GM18517 (cell line): ENCODE measurements around the gene CCR2.
"Not testable (repeated sequence)": the region's sequence is repeated elsewhere in the genome, so short reads cannot be mapped to it uniquely, and the experiment has no call there.

Source experiments
- ATAC-seq: cut with Tn5 transposase; IDR thresholded peaks from one replicate; pipeline ENCODE4 v1.9.1; 2021; ENCODE audit warnings: mild to moderate bottlenecking, moderate library complexity; ENCODE audit not compliant: unreplicated experiment

Gene CCR2

DNA sequence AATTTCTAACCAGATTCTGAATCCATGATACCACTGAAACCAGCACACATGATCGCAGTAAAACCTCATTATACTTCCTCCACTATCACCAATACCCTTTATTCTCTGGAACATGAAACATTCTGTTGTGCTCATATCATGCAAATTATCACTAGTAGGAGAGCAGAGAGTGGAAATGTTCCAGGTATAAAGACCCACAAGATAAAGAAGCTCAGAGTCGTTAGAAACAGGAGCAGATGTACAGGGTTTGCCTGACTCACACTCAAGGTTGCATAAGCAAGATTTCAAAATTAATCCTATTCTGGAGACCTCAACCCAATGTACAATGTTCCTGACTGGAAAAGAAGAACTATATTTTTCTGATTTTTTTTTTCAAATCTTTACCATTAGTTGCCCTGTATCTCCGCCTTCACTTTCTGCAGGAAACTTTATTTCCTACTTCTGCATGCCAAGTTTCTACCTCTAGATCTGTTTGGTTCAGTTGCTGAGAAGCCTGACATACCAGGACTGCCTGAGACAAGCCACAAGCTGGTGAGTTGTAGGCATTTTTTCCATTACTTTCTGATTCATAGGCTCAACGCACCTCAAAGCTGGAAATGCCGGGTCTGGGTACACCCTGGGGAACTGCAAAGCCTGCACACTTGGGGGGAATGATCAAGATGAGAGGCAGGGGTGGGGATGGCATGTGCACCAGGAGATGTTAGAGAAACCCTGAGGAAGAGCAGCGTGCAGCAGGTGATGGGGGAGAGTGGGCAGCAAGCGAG, at the start of gene CCR2:
Gene CCR2, plus strand, starts transcription at position 465 of the 764 bp plus-strand sequence. CDS start 3,417 bp downstream, outside the sequence.
- no peak for ATAC-seq

DNA sequence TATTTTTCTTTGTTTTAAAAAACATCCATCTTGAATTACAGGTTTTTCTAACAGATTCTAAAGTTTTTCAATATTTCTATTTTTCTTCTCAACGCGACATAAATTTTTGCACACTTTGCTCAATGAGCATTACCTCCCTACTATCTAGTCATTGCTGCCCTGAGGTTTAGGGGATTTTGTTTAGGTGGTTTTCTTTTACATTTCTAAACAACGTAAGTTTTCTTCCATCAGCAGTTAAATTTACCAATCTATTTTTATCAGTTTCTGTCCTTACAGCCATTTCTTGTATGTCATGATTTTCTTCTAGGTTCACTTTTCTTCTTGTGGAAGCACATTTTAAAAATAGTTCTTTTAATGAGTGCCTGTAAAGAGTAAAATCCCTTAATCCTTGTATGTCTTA, 49.2 kb upstream of the CCR2 start:
- no peak for ATAC-seq

DNA sequence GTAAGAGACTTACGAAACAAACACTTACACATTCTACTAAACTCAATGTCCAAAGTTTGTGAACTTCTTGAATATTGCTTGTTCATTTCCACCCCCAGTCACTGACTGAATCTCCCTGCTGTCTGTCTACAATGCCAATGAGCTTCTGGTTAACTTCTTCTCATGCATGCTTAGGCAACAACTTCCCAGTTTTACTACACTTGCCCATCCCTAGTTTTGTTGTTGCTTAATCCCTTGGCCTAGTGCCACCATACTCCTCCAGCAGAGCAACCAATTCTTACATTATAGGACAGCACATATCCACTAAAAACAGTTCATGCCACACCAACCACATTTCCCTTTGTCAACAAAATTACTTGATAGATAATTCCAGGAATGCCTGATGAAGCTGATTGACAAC, 40.9 kb upstream of the CCR2 start:
- no peak for ATAC-seq

DNA sequence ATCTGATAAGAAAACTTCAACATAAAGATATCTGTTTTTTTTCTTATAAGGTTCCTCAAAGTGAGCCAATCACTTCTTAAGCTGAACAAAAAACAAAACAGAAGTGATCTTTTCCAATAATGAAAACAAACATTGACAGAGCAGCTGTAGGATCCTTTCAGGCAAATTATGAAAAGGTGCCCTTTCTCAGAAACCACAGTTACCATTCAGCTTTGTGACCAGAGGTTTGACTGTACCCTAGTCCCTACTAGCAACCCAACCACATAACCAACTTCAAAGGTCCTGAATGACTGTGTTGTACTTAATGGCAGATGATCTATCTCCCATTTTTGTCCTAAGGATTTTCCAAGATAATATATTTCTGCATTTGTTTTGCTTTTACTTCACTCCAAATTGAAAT, 39.4 kb upstream of the CCR2 start:
- no peak for ATAC-seq

DNA sequence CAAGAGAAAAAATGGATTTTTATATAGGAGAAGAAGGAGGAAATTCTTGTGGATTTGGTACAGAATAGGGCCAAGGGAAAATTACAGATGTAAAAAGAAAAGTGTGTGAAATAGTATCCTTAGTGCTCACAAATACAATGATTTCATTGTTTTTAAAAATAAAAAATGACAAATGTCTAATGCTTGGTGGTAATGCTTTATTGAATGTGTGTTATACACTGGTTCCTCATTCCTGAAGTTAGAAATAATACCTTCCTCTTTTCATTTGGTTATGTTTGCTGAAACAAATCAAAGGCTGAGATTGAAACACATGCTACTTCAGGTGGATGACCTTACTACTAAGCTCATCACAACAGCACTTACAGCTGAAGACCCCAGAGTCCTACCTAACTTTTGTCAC, 37.7 kb upstream of the CCR2 start:
- no peak for ATAC-seq

DNA sequence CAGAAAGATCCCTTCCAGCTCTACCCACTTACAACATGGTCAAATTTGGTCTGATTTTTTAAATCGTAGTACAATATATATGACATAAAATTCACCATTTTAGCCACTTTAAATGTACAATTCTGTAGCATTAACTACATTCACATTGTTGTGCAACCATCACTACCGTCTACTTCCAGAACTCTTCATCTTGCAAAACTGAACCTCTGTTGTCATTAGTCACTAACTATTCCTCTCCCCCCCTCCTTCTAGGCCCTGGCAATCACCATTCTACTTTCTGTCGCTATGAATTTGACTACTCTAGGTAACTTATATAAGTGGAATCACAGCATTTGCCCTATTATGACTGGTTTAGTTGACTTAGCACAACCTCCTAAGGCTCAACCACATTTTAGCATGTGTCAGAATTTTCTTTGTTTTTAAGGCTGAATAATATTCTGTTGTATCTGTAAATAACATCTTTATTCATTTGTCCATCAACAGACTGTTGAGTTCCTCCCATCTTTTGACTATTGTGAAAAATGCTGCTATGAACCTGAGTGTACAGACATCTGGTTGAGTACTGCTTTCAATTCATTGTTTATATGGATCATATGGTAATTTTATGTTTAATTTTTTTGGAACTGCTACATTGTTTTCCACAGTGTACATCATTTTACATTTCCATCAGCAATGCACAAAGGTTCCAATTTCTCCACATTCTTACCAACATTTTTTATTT, 35.5 kb upstream of the CCR2 start:
- no peak for ATAC-seq

DNA sequence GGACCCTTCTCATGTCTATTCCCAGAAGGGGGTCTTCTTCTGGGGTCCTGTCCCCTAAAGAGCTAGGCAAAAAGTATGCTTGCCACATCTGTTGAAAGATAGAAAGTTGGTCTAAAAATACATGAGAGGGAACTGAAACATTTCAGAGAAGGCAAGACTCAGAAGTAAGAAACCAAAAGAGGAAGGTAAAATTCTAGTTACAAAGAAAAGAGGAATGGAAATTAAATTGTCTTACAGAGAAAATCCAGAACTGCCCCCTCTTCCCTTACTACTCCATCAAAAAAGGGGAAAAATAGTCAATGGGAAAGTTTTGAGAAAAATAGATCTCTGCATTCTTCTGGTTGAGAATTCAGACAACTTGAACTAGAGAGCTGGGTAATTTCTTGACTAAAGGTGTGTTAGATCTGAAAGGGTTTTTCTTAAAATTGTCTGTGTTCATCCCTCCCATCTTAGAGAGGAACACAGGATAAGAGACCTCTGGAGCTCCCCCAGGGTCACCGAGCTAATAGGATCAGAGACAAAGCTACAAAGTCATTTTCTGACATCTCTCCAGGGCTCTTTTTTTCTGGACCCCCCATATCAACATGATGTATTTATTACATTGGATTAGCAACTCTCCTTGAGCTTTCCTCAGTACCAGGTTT, 32.3 kb upstream of the CCR2 start:
- no peak for ATAC-seq

DNA sequence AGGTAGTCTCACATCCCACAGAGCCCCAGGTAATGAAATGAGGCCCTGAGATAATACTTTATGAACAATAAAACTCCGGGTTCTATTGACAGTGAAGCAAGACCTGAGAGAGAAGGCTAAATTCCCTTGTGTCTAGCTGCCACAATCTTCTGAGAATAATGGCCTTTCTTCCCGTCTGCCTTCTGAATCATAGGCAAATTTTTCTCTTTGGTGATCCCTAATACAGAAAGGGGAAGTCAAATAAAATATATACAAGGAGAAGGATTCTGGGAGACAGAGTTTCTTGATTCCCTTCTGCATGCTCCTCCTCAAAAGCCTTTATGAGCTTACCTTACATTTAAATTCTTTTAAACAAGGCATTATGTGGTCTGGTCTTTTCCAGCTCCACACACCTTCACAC, 29.9 kb upstream of the CCR2 start:
- no peak for ATAC-seq

DNA sequence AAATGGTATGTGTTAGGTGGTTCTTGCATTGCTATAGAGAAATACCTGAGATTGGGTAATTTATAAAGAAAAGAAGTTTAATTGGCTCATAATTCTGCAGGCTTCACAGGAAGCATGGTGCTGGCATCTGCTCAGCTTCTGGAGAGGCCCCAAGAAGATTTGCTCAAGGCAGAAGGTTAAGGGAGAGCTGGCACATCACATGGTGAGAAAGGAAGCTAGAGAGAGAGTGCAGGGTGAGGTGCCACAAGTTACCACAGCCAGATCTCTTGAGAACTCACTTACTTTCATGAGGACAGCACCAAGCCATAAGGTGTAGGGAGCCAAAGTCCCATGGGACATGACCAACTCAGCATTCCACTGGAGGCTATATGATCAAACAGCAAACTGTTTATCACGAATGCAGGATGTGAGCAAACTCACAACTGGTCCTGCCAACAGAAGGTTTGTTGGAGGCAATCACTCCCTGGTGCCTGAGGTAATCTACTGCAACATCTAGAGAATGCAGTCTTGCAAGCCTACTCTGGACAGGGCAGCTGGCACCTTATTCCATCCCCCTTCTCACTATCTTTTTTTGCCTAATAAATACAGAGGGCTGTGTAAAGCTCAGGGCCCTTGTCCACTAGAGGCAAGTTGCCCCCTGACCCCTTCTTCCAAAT, 28.1 kb upstream of the CCR2 start:
- no peak for ATAC-seq

DNA sequence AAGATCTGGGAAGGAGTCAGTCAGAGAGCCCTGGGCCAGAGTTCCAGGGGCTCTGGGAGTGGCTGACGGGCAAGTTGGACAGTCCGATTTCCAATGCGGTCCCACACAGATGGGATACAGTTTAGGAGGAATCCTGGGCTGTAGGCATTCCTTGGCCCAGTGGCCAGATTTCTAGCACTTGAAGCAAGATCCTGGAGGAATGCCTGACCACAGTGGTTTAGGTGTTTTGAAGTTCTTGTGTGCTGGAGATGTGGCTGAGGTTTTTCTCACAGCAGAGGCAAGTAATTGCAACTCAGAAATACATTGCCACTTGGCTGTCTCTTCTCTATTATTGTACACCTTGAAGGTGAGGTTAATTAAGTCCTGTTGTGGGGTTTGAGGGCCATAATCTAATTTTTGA, 23.2 kb upstream of the CCR2 start:
- ATAC-seq = not testable (repeated sequence)

DNA sequence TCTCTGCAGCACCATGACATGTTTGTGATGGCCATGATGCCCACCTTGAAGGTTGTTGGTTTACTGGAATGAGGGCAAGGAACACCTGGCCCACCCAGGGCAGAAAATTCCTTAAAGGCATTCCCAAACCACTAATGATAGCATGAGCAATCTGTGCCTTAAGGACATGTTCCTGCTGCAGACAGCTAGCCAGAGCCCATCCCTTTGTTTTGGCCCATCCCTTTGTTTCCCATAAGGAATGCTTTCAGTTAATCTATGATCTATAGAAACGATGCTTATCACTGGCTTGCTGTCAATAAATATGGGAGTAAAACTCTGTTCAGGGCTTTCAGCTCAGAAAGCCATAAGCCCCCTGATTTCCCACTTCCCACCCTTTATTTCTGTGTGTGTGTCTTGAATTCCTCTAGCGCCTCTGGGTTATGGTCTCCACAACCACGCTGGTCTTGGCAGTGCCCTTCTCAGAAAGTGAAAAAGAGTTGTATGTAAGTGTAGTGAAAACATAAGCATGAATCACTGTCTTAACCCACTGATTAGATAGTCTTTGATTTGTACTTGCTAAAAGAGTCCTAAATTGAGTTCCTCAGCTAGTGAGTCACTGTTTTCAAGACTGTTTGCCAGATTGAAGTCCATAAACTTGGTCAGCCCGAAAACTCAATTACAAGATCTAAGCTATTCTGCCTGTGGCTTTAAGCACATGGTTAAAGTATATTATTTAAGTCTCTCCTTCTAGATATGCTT, 19.0 kb upstream of the CCR2 start:
- ATAC-seq = no peak

DNA sequence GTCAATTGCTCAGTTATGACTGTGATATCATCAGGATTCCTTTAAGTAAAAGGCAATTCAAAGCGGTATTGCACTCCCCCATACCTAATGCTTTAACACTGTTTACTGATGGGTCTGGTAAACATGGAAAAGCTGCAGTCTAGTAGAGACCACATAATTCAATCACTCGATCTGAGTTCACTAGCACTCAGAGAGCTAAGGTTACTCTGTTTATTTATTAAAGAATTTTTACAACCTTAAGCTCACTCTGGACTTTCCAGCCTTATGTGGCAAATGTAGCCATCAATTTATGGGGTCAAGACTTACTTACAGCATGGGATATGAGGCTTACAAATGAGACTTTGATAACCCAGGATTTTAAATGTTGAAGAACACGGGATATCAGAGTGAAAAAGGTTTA, 18.4 kb upstream of the CCR2 start:
- ATAC-seq = no peak

DNA sequence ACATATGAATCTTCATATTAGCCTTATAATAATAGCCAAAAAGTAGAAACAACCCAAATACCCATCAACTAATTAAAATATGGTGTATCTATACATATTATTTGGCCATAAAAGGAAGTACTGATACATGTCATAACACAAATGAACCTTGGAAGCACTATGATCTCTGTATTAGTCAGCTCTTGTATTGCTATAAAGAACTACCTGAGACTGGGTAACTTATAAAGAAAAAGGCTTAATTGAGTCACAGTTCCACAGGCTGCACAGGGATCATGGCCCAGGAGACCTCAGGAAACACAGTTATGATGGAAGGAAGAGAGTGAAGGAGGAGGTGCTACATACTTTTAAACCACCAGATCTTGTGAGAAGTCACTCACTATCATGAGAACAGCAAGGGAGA, 16.0 kb upstream of the CCR2 start:
- ATAC-seq = no peak

DNA sequence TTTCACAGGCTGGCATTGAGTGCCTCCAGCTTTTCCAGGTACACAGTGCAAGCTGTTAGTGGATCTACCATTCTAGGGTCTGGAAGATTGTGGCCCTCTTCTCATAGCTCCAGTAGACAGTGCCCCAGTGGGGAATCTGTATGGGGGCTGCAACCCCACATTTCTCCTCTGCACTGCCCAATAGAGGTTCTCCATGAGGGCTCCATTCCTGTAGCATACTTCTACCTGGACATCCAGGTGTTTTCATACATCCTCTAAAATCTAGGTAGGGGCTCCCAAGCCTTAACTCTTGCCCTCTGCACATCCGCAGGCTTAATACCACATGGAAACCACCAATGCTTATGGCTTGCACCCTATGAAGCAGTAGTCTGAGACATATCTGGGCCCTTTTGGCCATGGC, 15.1 kb upstream of the CCR2 start:
- no peak for ATAC-seq

DNA sequence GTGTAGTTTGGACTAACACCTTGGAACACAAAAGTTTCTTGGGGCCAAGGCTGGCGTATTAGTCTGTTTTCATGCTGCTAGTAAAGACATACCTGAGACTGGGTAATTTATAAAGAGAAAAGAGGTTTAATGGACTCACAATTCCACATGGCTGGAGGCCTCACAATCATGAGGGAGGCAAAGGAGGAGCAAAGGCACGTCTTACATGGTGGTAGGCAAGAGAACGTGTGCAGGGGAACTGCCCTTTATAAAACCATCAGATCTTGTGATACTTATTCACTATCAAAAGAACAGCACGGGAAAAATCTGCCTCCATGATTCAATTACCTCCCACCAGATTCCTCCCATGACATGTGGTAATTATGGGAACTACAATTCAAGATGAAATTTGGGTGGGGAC, 9.4 kb upstream of the CCR2 start:
- no peak for ATAC-seq

DNA sequence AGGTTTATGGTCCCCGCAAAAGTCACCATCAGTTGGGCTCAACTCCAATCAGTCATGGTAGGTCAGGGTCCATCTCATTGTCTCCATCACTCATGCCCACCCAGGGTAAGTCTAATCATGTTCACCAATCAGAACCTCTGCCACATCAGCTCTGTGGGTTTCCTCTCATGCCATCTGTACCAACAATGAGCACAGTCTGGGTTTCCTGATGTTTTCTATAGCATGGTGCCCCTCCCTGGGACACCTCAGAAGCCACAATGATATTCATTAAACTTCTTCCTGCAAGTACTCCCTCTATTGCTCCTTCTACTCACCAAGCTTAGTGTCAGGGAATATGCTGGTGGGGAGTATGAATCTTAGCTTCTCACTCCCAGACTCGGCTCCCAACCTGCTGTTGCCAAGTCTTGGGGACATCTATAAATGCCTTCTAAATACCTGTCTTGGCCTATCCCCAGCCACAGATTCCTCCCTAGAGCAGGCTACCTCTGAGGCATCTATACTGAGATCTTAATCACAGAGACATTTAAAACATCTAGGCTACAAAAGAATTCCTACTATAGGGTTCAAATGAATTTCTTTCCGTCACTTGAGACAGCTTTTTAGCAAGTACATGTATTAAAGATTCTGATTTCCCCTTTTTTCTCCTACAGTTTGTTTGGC, 5.0 kb upstream of the CCR2 start:
- no peak for ATAC-seq

DNA sequence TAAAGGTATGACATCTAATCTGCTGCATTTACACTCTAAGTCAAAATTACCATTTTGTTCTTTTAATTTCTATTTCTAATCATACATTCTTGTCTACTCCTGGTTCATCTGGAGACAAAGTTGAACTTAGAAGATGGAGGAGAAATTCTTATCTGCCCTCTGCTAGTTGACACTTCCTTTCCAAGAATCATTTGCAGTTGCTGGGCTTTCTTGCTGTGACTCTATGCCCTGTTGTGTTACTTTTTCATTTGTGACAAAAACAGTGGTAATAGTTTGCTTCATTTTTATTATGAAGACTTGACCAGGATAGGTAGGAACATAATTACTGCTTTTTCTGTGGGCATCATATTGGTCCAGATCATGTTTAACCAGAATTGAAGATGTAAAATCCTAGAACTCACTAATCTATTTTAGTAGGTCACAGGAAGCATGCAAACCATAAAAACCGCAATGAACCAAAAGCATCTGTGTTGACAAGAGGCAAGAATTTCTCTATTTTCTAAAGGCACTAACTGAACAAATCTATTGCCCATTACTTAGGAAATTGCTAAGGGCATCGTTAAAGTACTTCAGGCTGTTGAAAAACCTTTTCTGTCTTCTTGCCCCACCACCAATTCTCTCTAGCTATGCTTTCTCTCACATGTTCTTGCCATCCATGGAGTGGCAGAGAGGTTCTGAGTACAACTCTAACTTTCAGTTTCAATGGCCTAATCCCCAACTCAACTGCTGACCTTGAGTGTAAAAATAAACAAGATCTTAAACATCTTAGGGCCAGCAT, 4.2 kb upstream of the CCR2 start:
- ATAC-seq = peak; percentile 80

DNA sequence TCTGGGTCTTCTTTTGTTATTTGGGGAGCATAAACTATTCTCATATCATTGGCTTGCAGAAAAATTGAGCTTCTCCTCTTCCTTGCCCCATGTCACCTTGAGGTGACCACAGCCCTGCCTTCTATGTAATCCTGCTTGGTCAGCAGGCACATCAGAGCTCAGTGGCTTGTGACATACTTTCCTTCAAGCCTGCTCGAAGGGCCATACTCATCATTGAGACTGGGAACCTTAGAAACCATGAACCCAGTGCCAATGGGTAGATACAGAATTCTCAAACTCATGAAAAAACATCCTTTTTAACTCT, 3.7 kb upstream of the CCR2 start:
- peak; percentile 42 for ATAC-seq

DNA sequence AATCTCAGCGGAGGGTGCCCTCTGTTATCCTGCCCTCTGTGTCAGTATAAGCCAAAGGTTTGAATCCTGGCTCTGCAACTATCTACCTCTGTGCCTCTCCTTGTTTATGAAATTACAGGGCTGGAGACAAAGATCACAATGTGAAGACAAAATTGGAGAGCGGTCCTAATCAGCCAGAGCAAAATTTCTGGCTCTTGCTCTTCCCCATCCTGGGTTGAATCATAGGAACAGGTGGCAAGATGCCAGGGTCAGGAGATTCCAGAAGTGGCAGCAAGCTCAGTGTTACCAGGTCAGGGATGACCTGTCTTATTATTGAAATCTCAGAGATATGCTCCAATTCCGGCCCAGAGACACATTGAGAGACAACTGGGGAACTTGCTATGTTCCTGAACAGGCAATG, 2.3 kb upstream of the CCR2 start:
- no peak for ATAC-seq

DNA sequence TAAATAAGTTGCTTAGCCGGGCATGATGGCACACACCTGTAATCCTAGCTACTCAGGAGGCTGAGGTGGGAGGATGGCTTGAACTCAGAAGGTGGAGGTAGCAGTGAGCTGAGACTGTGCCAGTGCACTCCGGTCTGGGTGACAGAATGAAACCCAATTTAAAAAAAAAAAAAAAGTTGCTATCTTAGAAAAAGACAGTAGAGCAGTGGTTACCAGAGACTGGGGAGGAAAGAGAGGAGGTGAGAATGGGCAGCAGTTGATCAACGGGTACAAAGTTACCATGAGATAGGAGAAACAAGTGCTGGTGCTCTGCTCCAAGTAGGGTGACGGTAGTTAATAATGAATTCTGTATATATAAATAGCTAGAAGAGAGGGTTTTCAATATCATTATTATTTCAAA, 821 bp upstream of the CCR2 start:
- ATAC-seq = no peak
